Immature natural killer cell (primary cell): ENCODE data around the gene SLF2. TPM values are rescaled to one million over a fixed set of nuclear protein-coding genes. Genes with fewer than 3 reads are reported as not detected.
A peak's percentile ranks its signal among the peaks of the same experiment; 100 is the strongest.

Source experiments
- DNase-seq, 3 donors: peaks; one replicate each; pipeline ENCODE4 v3.0.0; 2022; ENCODE audit warnings: mixed read lengths in 1 of 3
- H3K27ac Mint-ChIP-seq, 6 donors: one replicate each; pipeline ENCODE4 v1.8.0; 2020; ENCODE audit warnings: mixed read lengths in 6 of 6, mild to moderate bottlenecking in 5 of 6, inconsistent platforms in 4 of 6, moderate library complexity in 3 of 6
- H3K27me3 Mint-ChIP-seq, 3 donors: one replicate each; pipeline ENCODE4 v1.8.0; 2020 to 2021; ENCODE audit warnings: low read depth in 3 of 3, mild to moderate bottlenecking in 3 of 3, mixed read lengths in 3 of 3, moderate library complexity in 3 of 3, inconsistent platforms in 1 of 3
- H3K36me3 Mint-ChIP-seq, 3 donors: one replicate each; pipeline ENCODE4 v1.8.0; 2020; ENCODE audit warnings: mixed read lengths in 3 of 3, inconsistent platforms in 2 of 3, mild to moderate bottlenecking in 2 of 3
- H3K4me1 Mint-ChIP-seq, 2 donors: one replicate each; pipeline ENCODE4 v1.8.0; 2020; ENCODE audit warnings: inconsistent platforms in 2 of 2, mild to moderate bottlenecking in 2 of 2, mixed read lengths in 2 of 2, moderate library complexity in 1 of 2
- H3K4me3 Mint-ChIP-seq, 5 donors: one replicate each; pipeline ENCODE4 v1.8.0; 2020; ENCODE audit warnings: mild to moderate bottlenecking in 5 of 5, mixed read lengths in 5 of 5, inconsistent platforms in 3 of 5, moderate library complexity in 3 of 5
- H3K9me3 Mint-ChIP-seq, 6 donors: one replicate each; pipeline ENCODE4 v1.8.0; 2020; ENCODE audit warnings: mild to moderate bottlenecking in 6 of 6, mixed read lengths in 6 of 6, inconsistent platforms in 4 of 6, moderate library complexity in 3 of 6
- polyA plus RNA-seq, 3 donors: library from polyadenylated mRNA; unstranded; fragments of 300-500 nt; fragmentation: Illumina TruSeq; gene quantifications; one replicate each; pipeline ENCODE4 v1.2.3, GENCODE V29; 2021

SLF2 gene
- polyA plus RNA-seq, 3 donors from 2014 or later: 6.1 to 21.3 (median 8.9) TPM

GRCh38 chr10:100927266-100927665 is 14.5 kb downstream of the SLF2 start:
- H3K36me3 Mint-ChIP-seq: peaks cover 21 to 64% (median 40%) of the 10 kb centered on the region in 3 donors
- no peak for DNase-seq
- H3K4me1 Mint-ChIP-seq: peaks cover 3 to 40% of the 10 kb centered on the region in 2 donors
- no peaks in the 10 kb centered on the region for H3K9me3 Mint-ChIP-seq
- no peak overlapping the region for H3K4me3 Mint-ChIP-seq
- no peaks in the 10 kb centered on the region for H3K27me3 Mint-ChIP-seq
- H3K27ac Mint-ChIP-seq: peak overlapping the region in 2 of 6 donors; percentile 22 to 51

- H3K4me3 Mint-ChIP-seq: no peak overlapping the region
- no peaks in the 10 kb centered on the region for H3K27me3 Mint-ChIP-seq
- H3K27ac Mint-ChIP-seq: no peak overlapping the region
- H3K36me3 Mint-ChIP-seq: peaks cover 19 to 70% (median 41%) of the 10 kb centered on the region in 3 donors
- H3K9me3 Mint-ChIP-seq: no peaks in the 10 kb centered on the region
- no peak for DNase-seq
- H3K4me1 Mint-ChIP-seq: peaks cover 3 to 39% of the 10 kb centered on the region in 2 donors
Measured at GRCh38 chr10:100928039-100928438, 15.3 kb downstream of the SLF2 start.

- DNase-seq: no peak
- no peak overlapping the region for H3K4me3 Mint-ChIP-seq
- H3K4me1 Mint-ChIP-seq: peaks cover 3 to 16% of the 10 kb centered on the region in 2 donors
- H3K36me3 Mint-ChIP-seq: peaks cover 16 to 55% (median 32%) of the 10 kb centered on the region in 3 donors
- H3K27ac Mint-ChIP-seq: no peak overlapping the region
- no peaks in the 10 kb centered on the region for H3K9me3 Mint-ChIP-seq
- H3K27me3 Mint-ChIP-seq: peaks cover 0 to 1% (median 0%) of the 10 kb centered on the region in 3 donors
Measured at GRCh38 chr10:100930368-100930767, 17.6 kb downstream of the SLF2 start.

GRCh38 chr10:100934084-100934659 is 21.4 kb downstream of the SLF2 start:
- peaks cover 12 to 37% (median 20%) of the 10 kb centered on the region in 3 donors for H3K36me3 Mint-ChIP-seq
- DNase-seq: no peak
- no peaks in the 10 kb centered on the region for H3K9me3 Mint-ChIP-seq
- H3K4me1 Mint-ChIP-seq: no peaks in the 10 kb centered on the region
- no peak overlapping the region for H3K27ac Mint-ChIP-seq
- peaks cover 0 to 1% (median 0%) of the 10 kb centered on the region in 3 donors for H3K27me3 Mint-ChIP-seq
- H3K4me3 Mint-ChIP-seq: no peak overlapping the region

- H3K27ac Mint-ChIP-seq: peak overlapping the region in 1 of 6 donors; percentile 30
- no peak for DNase-seq
- peaks cover 10 to 35% (median 25%) of the 10 kb centered on the region in 3 donors for H3K36me3 Mint-ChIP-seq
Measured at GRCh38 chr10:100939763-100940344, 27.1 kb downstream of the SLF2 start.

GRCh38 chr10:100942229-100942628 is 29.5 kb downstream of the SLF2 start:
- Mint-ChIP-seq H3K9me3 (no peaks in the 10 kb centered on the region), H3K36me3 (peaks cover 18 to 50% (median 30%) of the 10 kb centered on the region in 3 donors), H3K4me3 (no peak overlapping the region), H3K27ac (peak overlapping the region in 1 of 6 donors; percentile 34), H3K27me3 (no peaks in the 10 kb centered on the region), H3K4me1 (peaks cover 7 to 8% of the 10 kb centered on the region in 2 donors)
- no peak for DNase-seq

More at GRCh38 chr10:100939763-100940344, 27.1 kb downstream of the SLF2 start:
- Mint-ChIP-seq H3K4me1 (peaks cover 7 to 8% of the 10 kb centered on the region in 2 donors), H3K27me3 (peaks cover 0 to 1% (median 0%) of the 10 kb centered on the region in 3 donors), H3K9me3 (no peaks in the 10 kb centered on the region), H3K4me3 (no peak overlapping the region)

- H3K9me3 Mint-ChIP-seq: no peaks in the 10 kb centered on the region
- H3K4me3 Mint-ChIP-seq: no peak overlapping the region
- H3K27ac Mint-ChIP-seq: peak overlapping the region; percentile 12 to 79 (median 44)
- peaks cover 7 to 8% of the 10 kb centered on the region in 2 donors for H3K4me1 Mint-ChIP-seq
- peaks cover 18 to 51% (median 30%) of the 10 kb centered on the region in 3 donors for H3K36me3 Mint-ChIP-seq
- H3K27me3 Mint-ChIP-seq: no peaks in the 10 kb centered on the region
- no peak for DNase-seq
Measured at GRCh38 chr10:100943508-100943907, 30.7 kb downstream of the SLF2 start.

GRCh38 chr10:100945754-100946153 is 33.0 kb downstream of the SLF2 start:
- Mint-ChIP-seq H3K36me3 (peaks cover 21 to 53% (median 31%) of the 10 kb centered on the region in 3 donors), H3K4me1 (peaks cover 7 to 8% of the 10 kb centered on the region in 2 donors), H3K9me3 (no peaks in the 10 kb centered on the region), H3K27me3 (no peaks in the 10 kb centered on the region), H3K4me3 (no peak overlapping the region), H3K27ac (peak overlapping the region in 1 of 6 donors; percentile 1)
- no peak for DNase-seq

- peaks cover 2% of the 10 kb centered on the region in 2 donors for H3K4me1 Mint-ChIP-seq
- no peak overlapping the region for H3K27ac Mint-ChIP-seq
- H3K9me3 Mint-ChIP-seq: no peaks in the 10 kb centered on the region
- DNase-seq: no peak
- H3K27me3 Mint-ChIP-seq: no peaks in the 10 kb centered on the region
- H3K36me3 Mint-ChIP-seq: peaks cover 11 to 44% (median 20%) of the 10 kb centered on the region in 3 donors
- no peak overlapping the region for H3K4me3 Mint-ChIP-seq
Measured at GRCh38 chr10:100948916-100949315, 36.2 kb downstream of the SLF2 start.

- peaks cover 20 to 52% (median 30%) of the 10 kb centered on the region in 3 donors for H3K36me3 Mint-ChIP-seq
- H3K4me3 Mint-ChIP-seq: no peak overlapping the region
- H3K27ac Mint-ChIP-seq: no peak overlapping the region
- H3K27me3 Mint-ChIP-seq: no peaks in the 10 kb centered on the region
- no peaks in the 10 kb centered on the region for H3K9me3 Mint-ChIP-seq
- no peak for DNase-seq
- H3K4me1 Mint-ChIP-seq: no peaks in the 10 kb centered on the region
Measured at GRCh38 chr10:100960251-100960650, 47.5 kb downstream of the SLF2 start.

GRCh38 chr10:100962351-100963080 is 49.8 kb downstream of the SLF2 start:
- Mint-ChIP-seq H3K4me3 (no peak overlapping the region), H3K27ac (peak overlapping the region in 1 of 6 donors; percentile 19), H3K36me3 (peaks cover 12 to 48% (median 29%) of the 10 kb centered on the region in 3 donors)

GRCh38 chr10:100963826-100964225 is 51.1 kb downstream of the SLF2 start:
- H3K4me3 Mint-ChIP-seq: no peak overlapping the region

More at GRCh38 chr10:100962351-100963080, 49.8 kb downstream of the SLF2 start:
- Mint-ChIP-seq H3K4me1 (no peaks in the 10 kb centered on the region), H3K27me3 (no peaks in the 10 kb centered on the region), H3K9me3 (no peaks in the 10 kb centered on the region)
- no peak for DNase-seq

GRCh38 chr10:100965820-100966219 is 53.1 kb downstream of the SLF2 start:
- H3K27ac Mint-ChIP-seq: peak overlapping the region in 1 of 6 donors; percentile 67
- H3K36me3 Mint-ChIP-seq: peaks cover 7 to 27% (median 12%) of the 10 kb centered on the region in 3 donors
- H3K4me3 Mint-ChIP-seq: no peak overlapping the region
- H3K27me3 Mint-ChIP-seq: peaks cover 2 to 10% (median 3%) of the 10 kb centered on the region in 3 donors
- no peaks in the 10 kb centered on the region for H3K9me3 Mint-ChIP-seq
- DNase-seq: no peak
- peaks cover 13 to 18% of the 10 kb centered on the region in 2 donors for H3K4me1 Mint-ChIP-seq

More at GRCh38 chr10:100963826-100964225, 51.1 kb downstream of the SLF2 start:
- no peak for DNase-seq
- Mint-ChIP-seq H3K36me3 (peaks cover 9 to 43% (median 25%) of the 10 kb centered on the region in 3 donors), H3K27me3 (peaks cover 0 to 2% (median under 1%) of the 10 kb centered on the region in 3 donors), H3K27ac (no peak overlapping the region), H3K9me3 (no peaks in the 10 kb centered on the region), H3K4me1 (peaks cover 5 to 7% of the 10 kb centered on the region in 2 donors)

- H3K4me3 Mint-ChIP-seq: no peak overlapping the region
- peaks cover 15 to 21% of the 10 kb centered on the region in 2 donors for H3K4me1 Mint-ChIP-seq
- peaks cover 2 to 10% (median 3%) of the 10 kb centered on the region in 3 donors for H3K27me3 Mint-ChIP-seq
- peaks cover 1 to 21% (median 7%) of the 10 kb centered on the region in 3 donors for H3K36me3 Mint-ChIP-seq
- H3K9me3 Mint-ChIP-seq: no peaks in the 10 kb centered on the region
- H3K27ac Mint-ChIP-seq: no peak overlapping the region
- no peak for DNase-seq
Measured at GRCh38 chr10:100966887-100967286, 54.1 kb downstream of the SLF2 start.
